NCI-H146 (cell line): ENCODE measurements around the gene WNK1.
"Not testable (repeated sequence)": the region's sequence is repeated elsewhere in the genome, so short reads cannot be mapped to it uniquely, and the experiment has no call there.

ENCODE experiments used
- DNase-seq: peaks from one replicate; lab custom pipeline; 2025; lab: John Stamatoyannopoulos, UW

The WNK1 gene

DNA sequence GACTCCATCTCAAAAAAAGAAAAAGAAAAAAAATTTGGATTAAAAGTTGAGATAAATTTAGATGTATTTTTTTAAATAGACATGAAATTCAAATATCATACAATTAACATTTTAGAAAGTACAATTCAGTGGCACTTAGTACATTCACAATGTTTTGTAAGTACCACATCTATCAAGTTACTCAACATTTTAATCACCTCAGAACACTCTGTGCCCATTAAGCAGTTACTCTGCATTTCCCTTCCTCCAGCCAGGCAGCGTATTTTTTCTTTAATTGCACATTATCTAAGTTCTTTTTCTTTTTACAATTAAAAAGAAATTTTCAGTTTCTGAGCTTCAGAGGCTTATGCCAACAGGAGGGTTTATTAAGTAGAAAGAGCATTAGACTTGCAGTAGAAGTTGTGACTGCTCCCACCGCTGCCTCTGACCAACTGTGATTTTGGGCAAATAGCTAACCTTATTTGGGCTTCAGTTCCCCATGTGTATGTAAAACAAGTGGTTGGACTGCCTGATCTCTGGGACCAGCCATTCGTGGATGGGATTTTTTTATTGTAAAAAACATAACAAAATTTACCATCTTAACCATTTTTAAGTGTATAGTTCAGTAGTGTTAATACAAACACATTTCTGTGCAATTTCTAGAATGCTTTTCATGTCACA is 65.7 kb downstream of the WNK1 start:
- DNase-seq = no peak

DNA sequence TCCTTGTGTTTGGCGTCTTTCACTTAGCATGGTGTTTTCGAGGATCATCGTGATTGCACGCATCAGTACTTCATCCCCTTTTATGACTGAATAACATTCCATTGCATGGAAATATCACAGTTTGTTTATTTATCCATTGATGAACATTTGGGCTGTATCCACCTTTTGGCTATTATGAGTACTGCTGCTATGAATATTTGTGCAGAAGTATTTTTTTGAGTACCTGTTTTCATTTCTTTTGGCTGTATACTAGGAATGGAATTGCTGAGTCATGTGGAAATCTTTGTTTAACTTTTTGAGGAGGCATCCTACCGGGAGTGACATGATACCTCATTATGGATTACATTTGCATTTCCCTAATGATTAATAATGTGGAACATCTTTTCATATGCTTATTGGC is 66.4 kb downstream of the WNK1 start:
- no peak for DNase-seq

DNA sequence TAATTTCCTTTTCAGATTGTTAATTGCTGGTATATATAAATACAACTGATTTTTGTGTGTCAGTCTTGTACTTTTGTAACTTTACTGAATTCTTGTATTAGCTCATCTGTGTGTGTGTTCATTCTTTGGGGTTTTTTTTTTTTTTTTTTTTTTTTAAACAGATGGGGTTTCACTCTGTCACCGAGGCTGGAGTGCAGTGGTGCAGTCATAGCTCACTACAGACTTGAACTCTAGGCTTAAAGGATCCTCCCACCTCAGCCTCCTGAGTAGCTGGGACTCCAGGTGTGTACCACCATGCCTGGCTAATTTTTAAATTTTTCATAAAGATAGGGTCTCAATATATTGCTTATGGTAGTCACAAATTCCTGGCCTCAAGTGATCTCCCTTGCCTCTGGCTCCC is 68.0 kb downstream of the WNK1 start:
- no peak for DNase-seq

DNA sequence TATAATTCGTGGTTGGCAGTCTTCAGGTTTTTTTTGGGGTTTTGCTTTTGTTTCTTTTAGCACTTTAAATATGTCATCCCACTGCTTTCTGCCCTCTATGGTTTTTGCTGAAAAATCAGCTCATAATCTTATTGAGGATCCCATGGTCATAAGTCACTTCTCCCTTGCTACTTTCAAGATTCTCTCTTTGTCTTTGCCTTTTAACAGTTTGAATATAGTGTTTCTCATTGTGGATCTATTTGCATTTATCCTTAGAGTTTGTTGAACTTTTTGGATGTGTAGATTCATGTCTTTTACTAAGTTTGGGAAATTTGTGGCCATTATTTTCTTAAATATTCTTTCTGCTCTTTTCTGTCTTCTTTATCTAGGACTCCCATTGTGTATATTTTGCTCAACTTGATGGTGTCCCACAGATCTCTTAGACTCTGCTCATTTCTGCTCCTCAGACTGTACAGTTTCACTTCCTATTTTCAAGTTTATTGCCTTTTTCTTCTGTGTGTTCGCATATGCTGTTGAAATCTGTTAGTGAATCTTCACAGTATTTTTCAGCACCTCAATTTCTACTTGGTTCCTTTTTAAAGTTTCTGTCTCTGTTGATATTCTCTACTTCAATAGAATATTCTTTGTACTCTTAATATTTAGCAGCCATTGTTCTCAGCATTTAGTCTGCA is 70.8 kb downstream of the WNK1 start:
- no peak for DNase-seq

DNA sequence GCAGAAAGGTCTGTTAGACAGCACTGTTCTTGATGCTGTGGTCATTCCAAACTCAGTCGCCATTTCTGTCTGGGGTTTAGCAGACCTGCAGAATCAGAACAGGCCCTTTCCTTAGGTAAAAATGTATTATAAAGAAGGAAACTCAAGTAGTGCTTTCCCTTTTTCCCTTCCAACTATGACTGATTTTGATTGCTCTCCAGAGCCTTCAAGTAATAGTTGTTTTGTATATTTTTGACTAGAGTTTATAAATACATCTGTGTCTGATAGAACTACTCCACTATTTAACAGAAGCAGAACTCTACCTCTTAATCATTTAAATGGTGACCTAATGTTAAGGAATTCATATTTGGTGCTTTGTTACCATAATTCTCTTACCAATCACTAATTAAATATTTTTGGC is 74.0 kb downstream of the WNK1 start:
- DNase-seq = no peak

DNA sequence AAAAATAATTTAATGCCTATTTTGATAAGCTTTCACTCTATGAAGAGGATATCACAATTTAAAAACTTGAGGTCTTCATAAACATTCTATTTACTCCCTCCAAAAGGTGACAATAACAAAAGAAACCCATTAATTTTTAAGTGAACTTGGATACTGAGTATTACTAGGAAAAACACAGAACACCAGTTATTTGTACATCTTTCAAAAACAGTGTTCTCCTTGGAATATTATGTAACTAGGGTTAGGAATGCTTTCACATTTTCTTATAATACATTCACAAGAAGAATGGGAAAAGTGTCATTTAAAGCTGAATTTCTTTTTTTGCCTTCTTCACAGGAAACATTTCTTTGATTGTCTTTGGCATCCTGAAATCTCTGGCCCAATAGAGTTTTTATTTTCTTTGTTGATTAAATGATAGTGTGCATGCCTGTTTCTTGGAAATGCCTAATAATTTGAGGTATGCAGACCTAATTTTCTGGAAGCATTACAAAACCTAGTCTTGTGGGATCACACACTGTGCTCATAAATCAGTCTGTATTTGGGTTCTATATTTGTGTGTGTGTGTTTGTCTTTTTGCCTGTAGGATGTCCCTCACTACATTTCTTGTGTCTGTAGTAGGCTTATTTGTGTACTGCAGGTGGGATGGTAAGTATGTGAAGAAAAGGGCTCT is 76.5 kb downstream of the WNK1 start:
- no peak for DNase-seq

DNA sequence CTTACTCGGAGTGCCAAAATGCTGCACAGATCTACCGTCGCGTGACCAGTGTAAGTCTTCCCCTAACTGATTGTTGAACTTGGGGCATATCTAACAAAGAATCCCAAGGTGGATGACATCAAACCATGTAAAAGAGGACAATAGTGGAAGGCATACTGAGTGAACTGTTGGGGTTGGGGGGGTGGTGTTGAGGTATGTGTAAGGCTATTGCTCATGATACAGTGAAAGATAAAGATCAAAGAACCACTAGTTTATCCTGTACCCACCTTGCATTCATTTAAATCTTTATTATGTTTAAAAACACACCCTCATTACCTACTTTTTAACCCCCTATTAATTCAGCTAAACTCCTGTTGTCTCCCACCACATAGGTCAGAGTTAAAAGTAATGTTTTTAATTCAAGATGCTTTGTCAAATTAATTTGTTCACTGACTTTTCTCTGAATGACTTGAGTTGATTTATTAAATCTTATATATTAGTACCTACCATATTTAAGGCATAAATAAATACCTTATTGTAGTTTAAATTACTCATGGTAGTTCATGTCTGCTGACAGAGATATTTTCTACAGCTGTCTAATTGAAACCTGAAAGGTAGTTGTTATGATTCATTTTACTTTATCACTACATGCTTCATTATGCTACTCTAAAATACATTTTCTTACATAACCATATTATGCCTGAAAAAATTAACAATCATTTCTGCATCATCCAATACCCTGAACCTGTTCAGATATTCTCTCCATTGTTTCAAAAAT is 77.9 kb downstream of the WNK1 start:
- DNase-seq = no peak

DNA sequence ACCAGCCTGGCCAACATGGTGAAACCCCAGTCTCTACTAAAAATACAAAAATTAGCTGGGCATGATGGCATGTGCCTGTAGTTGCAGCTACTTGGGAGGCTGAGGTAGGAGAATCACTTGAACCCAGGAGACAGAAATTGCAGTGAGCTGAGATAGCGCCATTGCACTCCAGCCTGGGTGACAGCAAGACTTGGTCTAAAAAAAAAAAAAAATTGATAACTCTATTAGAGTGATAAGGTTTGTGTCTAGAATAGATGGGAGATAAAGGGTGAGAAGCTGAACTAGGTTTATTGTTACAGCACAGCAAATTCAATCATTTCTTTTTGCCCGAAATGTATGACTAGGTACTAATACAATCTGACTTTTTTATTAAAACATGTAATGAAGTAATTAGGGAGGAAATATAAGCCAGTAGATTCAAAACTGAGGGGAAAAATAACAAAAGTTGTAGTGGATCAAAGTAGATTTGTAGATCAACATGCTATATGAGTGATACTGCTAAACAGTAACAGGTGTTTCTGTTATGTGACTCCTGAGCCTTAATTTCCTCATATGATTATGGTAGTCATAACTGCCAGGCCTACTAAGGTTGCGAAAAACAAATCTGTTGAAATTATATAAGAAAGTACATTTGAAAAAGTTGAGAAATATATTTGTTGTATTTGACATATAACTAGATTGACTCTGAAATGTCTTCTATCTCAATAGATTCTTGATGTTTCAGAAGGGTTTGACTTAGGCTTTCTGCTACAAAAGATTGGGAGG is 83.6 kb downstream of the WNK1 start:
- no peak for DNase-seq

DNA sequence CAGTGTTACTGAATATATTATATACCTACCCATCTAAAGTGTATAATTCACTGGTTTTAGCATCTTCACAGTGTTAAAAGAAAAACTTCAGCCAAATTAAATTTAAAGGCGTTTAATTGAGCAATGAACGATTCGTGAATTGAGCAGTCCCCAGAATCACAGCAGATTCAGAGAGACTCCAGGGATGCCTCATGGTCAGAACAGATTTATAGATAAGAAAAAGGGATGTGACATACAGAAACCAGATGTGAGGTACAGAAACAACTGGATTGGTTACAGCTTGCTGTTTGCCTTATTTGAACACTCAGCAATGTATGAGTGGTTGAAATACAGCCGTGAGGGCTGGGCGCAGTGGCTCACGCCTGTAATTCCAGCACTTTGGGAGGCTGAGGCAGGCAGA is 84.6 kb downstream of the WNK1 start:
- DNase-seq = no peak

DNA sequence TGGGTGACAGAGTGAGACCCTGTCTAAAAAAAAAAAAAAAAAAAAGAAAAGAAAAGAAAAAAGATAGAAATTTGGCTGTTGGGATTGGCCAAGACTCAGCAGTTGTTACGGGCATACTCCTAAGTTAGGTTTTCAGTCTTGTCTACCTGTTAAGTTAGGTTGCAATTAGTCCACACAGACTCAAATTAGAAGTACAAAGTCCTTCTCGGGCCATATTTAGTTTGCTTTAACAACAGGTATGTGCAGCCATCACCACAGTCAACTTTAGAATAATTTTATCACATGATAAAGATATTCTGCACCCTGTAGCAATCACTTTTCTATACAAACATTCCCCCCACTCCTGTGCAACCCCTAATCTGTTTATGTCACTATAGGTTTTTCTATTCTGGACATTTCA is 85.2 kb downstream of the WNK1 start:
- no peak for DNase-seq

DNA sequence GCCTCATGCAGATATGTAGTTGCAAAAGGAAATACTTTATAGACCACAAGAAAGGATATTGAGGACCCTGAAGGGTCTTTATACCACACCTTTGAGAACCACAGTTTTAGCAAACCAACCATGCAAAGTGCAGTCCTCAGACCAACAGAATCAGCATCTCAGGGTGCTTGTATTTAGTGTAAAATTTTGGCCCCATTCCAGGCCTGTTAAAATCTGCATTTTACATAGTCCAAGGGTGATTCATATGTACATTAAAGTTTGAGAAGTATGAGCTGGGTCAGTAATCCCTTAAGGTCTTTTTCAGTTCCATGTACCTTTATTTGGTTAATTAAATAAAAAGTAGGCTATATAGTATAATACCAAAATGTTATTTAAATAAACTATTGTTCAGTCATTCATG is 91.2 kb downstream of the WNK1 start:
- DNase-seq = no peak

DNA sequence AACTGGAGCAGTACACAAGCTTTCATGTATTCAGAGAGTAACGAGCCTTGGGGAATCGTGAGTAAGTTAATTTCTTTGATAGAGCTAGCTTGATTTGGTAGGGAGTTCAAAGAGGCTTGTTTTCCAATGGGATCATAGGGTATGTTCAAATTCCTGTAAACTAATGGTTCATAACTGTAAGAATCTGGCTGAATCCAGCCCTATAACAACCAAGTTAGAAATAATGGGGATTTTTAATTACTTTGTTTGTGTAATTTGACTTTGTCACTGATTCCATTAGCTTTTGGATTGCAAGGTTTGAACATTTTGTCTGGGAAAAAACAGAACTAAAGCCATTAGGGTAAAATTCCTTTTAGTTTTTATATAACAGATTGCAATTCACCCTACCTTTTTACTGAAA is 94.0 kb downstream of the WNK1 start:
- DNase-seq = no peak

DNA sequence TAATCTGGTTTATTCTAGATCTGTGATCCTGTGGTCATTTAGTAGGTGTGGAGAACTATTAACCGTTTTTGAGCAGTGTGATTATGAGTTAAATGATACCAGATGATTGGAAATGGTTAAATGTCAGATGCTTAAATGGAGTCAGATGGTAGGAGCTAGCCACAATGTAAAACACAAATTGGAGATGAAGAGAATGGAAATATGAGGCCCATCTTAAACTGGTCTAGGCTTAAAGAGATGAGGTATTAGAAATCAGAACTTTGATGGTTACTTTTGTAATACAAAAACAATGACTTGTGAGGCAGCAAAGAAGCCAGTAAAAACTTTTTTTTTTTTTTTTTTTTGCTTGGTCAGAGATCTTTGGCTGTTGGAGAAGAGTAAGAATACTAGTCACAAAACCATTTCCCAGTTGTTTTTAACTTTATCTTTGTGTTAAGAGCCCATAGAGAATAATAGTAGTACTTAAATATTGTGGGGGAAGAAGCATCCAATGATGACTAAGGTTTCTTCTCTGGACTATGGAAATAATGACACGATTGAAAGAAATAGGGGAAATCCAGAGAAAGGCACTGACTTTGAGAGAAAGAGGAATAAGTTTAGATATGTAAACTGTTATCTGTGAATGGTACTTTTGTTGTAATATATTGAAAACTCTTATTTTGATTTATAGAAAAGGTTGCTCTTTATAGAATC is 95.9 kb downstream of the WNK1 start:
- DNase-seq = no peak

DNA sequence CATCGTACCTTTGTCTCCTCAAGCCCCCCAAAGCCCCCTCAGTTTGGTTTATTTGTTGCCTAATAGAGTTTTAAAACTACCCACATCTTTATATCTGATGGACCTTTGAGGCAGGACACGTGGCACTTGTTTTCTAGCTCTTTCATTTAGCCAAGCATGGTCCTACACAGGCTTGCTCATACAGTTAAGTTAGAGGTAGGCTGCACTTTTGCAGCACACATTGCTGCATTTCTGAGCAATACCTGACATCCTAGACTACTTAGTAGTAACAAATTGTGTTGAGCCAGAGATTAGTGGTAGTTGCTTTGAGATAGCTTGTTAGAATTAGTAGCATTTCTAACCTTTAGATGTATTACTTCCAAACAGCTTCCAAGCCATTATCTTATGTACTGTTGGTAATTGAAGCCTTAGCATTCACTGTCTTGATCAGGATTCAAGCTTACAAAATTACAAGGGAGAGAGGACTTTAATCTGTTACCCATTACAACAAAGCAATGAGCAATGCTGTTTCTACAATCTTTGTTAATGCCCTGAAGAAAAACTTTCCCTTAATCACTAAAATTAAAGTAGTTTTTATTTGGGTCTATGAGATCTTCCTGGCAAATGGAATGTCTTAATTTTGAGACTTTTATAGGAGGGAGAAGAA is 96.6 kb downstream of the WNK1 start:
- DNase-seq = no peak

DNA sequence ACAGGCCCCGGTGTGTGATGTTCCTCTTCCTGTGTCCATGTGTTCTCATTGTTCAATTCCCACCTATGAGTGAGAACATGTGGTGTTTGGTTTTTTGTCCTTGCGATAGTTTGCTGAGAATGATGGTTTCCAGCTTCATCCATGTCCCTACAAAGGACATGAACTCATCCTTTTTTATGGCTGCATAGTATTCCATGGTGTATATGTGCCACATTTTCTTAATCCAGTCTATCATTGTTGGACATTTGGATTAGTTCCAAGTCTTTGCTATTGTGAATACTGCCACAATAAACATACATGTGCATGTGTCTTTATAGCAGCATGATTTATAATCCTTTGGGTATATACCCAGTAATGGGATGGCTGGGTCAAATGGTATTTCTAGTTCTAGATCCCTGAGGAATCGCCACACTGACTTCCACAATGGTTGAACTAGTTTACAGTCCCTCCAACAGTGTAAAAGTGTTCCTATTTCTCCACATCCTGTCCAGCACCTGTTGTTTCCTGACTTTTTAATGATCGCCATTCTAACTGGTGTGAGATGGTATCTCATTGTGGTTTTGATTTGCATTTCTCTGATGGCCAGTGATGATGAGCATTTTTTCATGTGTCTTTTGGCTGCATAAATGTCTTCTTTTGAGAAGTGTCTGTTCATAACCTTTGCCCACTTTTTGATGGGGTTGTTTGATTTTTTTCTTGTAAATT is 97.5 kb downstream of the WNK1 start:
- DNase-seq = not testable (repeated sequence)

DNA sequence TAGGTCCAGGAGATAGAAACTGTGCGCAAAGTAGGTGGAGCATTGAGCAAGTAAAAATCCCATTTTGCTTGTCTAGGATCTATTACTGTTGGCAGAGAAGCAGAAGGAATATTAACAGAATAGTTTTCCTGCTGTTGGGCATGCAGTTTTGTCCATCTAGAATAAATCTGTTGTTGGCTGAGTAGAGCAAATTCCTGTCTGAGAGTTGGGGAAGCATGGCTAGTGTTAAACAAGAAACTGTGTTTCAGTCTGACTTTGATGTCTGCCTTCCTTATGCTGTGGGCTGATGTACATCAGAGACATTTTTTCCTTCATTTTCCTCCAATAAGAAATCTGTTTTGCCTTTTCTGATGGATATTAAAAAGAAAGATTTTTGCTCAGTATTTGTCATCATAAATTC is 99.0 kb downstream of the WNK1 start:
- DNase-seq = no peak

DNA sequence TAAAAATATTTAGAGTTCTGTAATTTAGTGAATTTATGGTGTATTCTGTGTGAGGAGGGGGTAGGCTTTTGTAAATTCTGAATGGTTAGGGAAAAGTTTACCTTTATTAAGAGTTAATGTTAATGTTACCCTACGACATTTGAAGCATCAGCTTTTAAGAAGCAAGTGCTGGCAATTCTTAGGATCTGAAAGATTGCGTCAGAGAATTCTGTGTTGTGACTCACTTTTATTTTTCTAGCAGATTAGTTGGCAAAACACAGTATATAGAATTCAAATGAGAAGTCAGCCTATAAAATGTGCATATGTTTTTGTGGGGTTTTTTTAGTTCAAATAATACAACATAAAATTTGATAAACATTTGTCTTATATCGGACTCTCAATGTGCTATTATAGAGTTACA is 99.5 kb downstream of the WNK1 start:
- no peak for DNase-seq

DNA sequence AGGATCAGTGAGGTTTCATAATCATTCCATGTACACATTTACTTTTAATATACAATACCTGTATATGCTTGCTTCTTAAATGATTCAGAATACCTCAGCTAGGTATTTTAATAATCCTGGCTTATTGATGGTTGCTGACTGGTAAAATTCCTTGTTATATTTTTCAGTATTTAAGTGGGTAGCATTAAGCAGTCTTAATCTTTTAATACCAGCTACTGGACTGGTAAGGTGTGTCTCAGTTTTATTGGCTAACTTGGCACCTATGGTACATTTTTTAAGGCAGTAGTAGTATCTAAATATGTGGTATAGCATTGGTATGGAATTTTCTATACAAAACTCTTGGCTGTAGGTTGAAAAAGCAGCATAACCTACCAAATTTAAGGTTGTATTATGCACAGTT is 100.5 kb downstream of the WNK1 start:
- no peak for DNase-seq

DNA sequence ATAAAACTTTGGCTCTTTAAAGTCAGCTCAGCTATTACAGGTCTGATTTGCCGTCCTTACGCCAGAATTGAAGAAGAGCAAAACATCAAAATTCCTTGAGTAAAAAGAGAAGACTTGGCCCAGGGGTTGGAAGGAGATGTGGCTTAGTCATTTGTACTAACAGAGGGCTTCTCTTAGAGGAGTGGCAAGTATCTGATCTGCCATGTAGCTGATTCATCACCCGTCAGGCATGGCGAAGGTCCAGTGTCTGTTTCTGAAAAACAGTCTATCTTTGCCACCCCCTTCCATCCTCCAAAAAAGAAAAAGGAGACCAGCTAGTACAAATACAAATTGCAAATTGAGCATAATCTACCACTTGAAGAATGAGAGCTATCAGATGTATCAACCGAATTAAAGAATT is 105.2 kb downstream of the WNK1 start:
- DNase-seq = no peak

DNA sequence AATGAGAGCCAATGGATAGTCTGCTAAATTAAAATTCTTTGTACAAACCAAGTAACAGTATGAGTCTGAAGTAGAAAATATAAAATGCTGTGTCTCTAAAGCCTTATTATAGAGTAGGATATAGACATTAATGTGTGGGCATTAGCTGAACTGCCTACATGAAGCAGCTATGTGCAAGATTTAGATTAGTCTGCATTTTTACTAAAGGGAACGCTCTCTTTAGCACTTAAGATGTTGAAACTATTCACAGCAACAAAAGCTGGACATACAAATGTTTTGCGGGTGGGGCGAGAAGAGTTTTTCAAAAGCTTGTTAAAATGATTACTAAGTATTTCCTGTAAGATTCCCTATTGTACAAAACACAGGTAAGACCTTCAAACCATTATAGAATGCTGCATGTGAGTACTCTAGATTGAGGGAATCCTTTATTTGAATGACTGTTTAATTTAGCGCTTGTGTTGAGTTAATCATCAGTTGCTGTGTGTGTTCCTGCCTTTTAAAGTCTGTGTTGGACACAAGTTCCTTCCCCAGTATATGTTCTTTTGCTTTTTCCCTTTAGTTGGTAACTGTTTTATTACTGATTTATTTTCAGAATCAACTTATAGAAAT is 110.0 kb downstream of the WNK1 start:
- DNase-seq = no peak
